H9 (cell line): ENCODE measurements around the gene ZNF700. TPM values are rescaled to one million over a fixed set of nuclear protein-coding genes. Genes with fewer than 3 reads are reported as not detected.

ENCODE experiments used
- DNase-seq: peaks from one replicate; pipeline ENCODE4 v3.0.0-alpha.2; 2017
- H2AFZ ChIP-seq: one replicate; pipeline ENCODE4 v1.6.1; 2013; ENCODE audit warnings: mild to moderate bottlenecking, low read length, control low read depth, moderate library complexity
- H2AK5ac ChIP-seq: 2 replicates; pipeline ENCODE4 v1.6.1; 2013; ENCODE audit warnings: low read length, control low read depth, mixed read lengths; ENCODE audit not compliant: insufficient read length
- H2BK120ac ChIP-seq: one replicate; pipeline ENCODE4 v1.6.1; 2013; ENCODE audit warnings: low read depth, mild to moderate bottlenecking, low read length, control low read depth, inconsistent platforms; ENCODE audit not compliant: poor library complexity, severe bottlenecking
- H2BK12ac ChIP-seq: 2 replicates; pipeline ENCODE4 v1.6.1; 2013; ENCODE audit warnings: low read length, control low read depth, mixed read lengths, low read depth; ENCODE audit not compliant: insufficient read length
- H2BK15ac ChIP-seq: 2 replicates; pipeline ENCODE4 v1.6.1; 2013; ENCODE audit warnings: low read depth, low read length, control low read depth
- H2BK20ac ChIP-seq: one replicate; pipeline ENCODE4 v1.6.1; 2013; ENCODE audit warnings: low read depth, mild to moderate bottlenecking, low read length, control low read depth, inconsistent platforms; ENCODE audit not compliant: poor library complexity, severe bottlenecking
- H2BK5ac ChIP-seq: 2 replicates; pipeline ENCODE4 v1.6.1; 2013; ENCODE audit warnings: low read length, control low read depth, mixed read lengths; ENCODE audit not compliant: insufficient read length
- H3K14ac ChIP-seq: 2 replicates; pipeline ENCODE4 v1.6.1; 2013; ENCODE audit warnings: low read length, control low read depth; ENCODE audit not compliant: insufficient read depth
- H3K18ac ChIP-seq: 2 replicates; pipeline ENCODE4 v1.6.1; 2013; ENCODE audit warnings: low read depth, mild to moderate bottlenecking, mixed read lengths, low read length, control low read depth; ENCODE audit not compliant: insufficient read length
- H3K23ac ChIP-seq: 2 replicates; pipeline ENCODE4 v1.6.1; 2013; ENCODE audit warnings: low read length, control low read depth, mixed read lengths, low read depth; ENCODE audit not compliant: insufficient read length
- H3K23me2 ChIP-seq: 2 replicates; pipeline ENCODE4 v1.6.1; 2013; ENCODE audit warnings: low read depth, mild to moderate bottlenecking, mixed read lengths, low read length, control low read depth; ENCODE audit not compliant: insufficient read length, poor library complexity, severe bottlenecking
- H3K27ac ChIP-seq: 2 replicates; pipeline ENCODE4 v1.5.1; 2013; ENCODE audit warnings: low read length, control low read depth, mixed read lengths, low read depth; ENCODE audit not compliant: insufficient read length
- H3K27me3 ChIP-seq: 2 replicates; pipeline ENCODE4 v1.6.1; 2013; ENCODE audit warnings: low read length, control low read depth, inconsistent platforms; ENCODE audit not compliant: insufficient read depth
- H3K4ac ChIP-seq: 2 replicates; pipeline ENCODE4 v1.6.1; 2013; ENCODE audit warnings: low read depth, mild to moderate bottlenecking, control low read depth, inconsistent platforms, low read length, moderate library complexity
- H3K4me1 ChIP-seq: 2 replicates; pipeline ENCODE4 v1.6.1; 2013; ENCODE audit warnings: low read length, control low read depth, inconsistent platforms; ENCODE audit not compliant: insufficient read depth
- H3K4me2 ChIP-seq: 2 replicates; pipeline ENCODE4 v1.6.1; 2013; ENCODE audit warnings: low read length, control low read depth, mixed read lengths; ENCODE audit not compliant: insufficient read length, insufficient read depth
- H3K56ac ChIP-seq: 2 replicates; pipeline ENCODE4 v1.6.1; 2013; ENCODE audit warnings: low read depth, mild to moderate bottlenecking, mixed read lengths, low read length, control low read depth; ENCODE audit not compliant: insufficient read length
- H3K79me1 ChIP-seq: 2 replicates; pipeline ENCODE4 v1.6.1; 2013; ENCODE audit warnings: low read depth, mild to moderate bottlenecking, moderate library complexity, low read length, control low read depth, inconsistent platforms; ENCODE audit not compliant: insufficient read depth, poor library complexity, severe bottlenecking
- H3K79me2 ChIP-seq: 2 replicates; pipeline ENCODE4 v1.6.1; 2013; ENCODE audit warnings: low read length, control low read depth, inconsistent platforms; ENCODE audit not compliant: insufficient read depth
- H3K9ac ChIP-seq: 2 replicates; pipeline ENCODE4 v1.6.1; 2013; ENCODE audit warnings: low read length, control low read depth, mixed read lengths; ENCODE audit not compliant: insufficient read length; ENCODE audit errors: extremely low read depth
- H3K9me3 ChIP-seq: one replicate; pipeline ENCODE4 v1.6.1; 2013; ENCODE audit warnings: low read depth, low read length, inconsistent platforms; ENCODE audit not compliant: control insufficient read depth
- H3T11ph ChIP-seq: one replicate; pipeline ENCODE4 v1.6.1; 2013; ENCODE audit warnings: mild to moderate bottlenecking, low read length, control low read depth, inconsistent platforms
- H4K20me1 ChIP-seq: one replicate; pipeline ENCODE4 v1.6.1; 2013; ENCODE audit not compliant: control insufficient read depth, insufficient read length, insufficient read depth
- H4K5ac ChIP-seq: 2 replicates; pipeline ENCODE4 v1.6.1; 2013; ENCODE audit warnings: low read depth, mild to moderate bottlenecking, mixed read lengths, low read length, control low read depth; ENCODE audit not compliant: insufficient read length
- H4K8ac ChIP-seq: replicated peaks from 2 replicates; pipeline ENCODE4 v1.6.1; 2013; ENCODE audit warnings: low read length, control low read depth, mixed read lengths, low read depth; ENCODE audit not compliant: insufficient read length
- H4K91ac ChIP-seq: 2 replicates; pipeline ENCODE4 v1.6.1; 2013; ENCODE audit warnings: low read depth, mild to moderate bottlenecking, moderate library complexity, mixed read lengths, low read length, control low read depth; ENCODE audit not compliant: insufficient read length
- H3K27ac Mint-ChIP-seq, 3 experiments: 2 replicates in 2 of 3; 3 replicates in 1 of 3; pipeline ENCODE4 v1.8.0; 2020 to 2021; ENCODE audit warnings: mixed read lengths in 3 of 3, mild to moderate bottlenecking in 1 of 3, moderate library complexity in 1 of 3
- H3K27me3 Mint-ChIP-seq: 2 replicates; pipeline ENCODE4 v1.8.0; 2021; ENCODE audit warnings: low read depth, mild to moderate bottlenecking, moderate library complexity, mixed read lengths
- H3K36me3 Mint-ChIP-seq, 3 experiments: 2 replicates in 2 of 3; 3 replicates in 1 of 3; pipeline ENCODE4 v1.8.0; 2020 to 2021; ENCODE audit warnings: low read depth in 3 of 3, mixed read lengths in 3 of 3; ENCODE audit not compliant: insufficient read depth in 1 of 3
- H3K4me1 Mint-ChIP-seq, 2 experiments: 2 replicates each; pipeline ENCODE4 v1.8.0; 2020; ENCODE audit warnings: mixed read lengths in 2 of 2
- H3K4me3 Mint-ChIP-seq, 2 experiments: 2 replicates in 1 of 2; 3 replicates in 1 of 2; pipeline ENCODE4 v1.8.0; 2020 to 2021; ENCODE audit warnings: mild to moderate bottlenecking in 2 of 2, mixed read lengths in 2 of 2, moderate library complexity in 1 of 2
- H3K9me3 Mint-ChIP-seq, 2 experiments: 2 replicates in 1 of 2; 3 replicates in 1 of 2; pipeline ENCODE4 v1.8.0; 2020; ENCODE audit warnings: mild to moderate bottlenecking in 2 of 2, mixed read lengths in 2 of 2, moderate library complexity in 1 of 2
- CTCF ChIP-seq: fragments of 200-600 bp; sonication (generic); conservative IDR thresholded peaks from 3 replicates; pipeline ENCODE4 v1.8.0; 2021; ENCODE audit warnings: antibody characterized with exemption, mild to moderate bottlenecking
- WGBS: extraction: QIAGEN DNeasy Blood & Tissue Kit; methylation state at CpG from one replicate; pipeline ENCODE4 v1.1.7; 2013; ENCODE audit warnings: missing lambda C conversion rate, low lambda C conversion rate, mixed read lengths; ENCODE audit not compliant: insufficient read length; ENCODE audit errors: extremely low coverage; 5-methylcytosine and 5-hydroxymethylcytosine counted together
- total RNA-seq: library from RNA; stranded (reverse); gene quantifications from 2 replicates; pipeline ENCODE4 v1.2.1, GENCODE V29; 2021

ZNF700 gene
- total RNA-seq, 1 experiment from 2014 or later, result 9.9 TPM

DNA sequence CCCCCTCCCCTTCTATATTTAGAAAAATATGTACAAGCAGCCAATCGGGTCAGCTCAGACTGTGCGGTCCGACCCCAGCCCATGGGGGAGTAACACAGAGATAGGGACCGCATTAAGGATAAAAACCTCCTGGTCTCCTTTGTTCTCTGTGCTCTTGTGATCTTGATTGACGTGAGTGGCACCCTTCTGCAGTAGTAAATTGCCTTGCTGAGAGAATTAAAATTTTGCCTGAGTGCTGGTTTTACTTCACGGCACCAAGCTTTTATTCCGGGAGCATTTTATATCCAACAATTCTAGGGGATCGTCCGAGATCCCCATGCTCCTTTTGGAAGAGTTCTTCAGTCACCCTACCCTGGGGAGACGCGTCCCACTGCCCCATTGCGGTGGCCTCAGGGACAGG is 44.3 kb upstream of the ZNF700 start:
- H3K9me3 Mint-ChIP-seq, result peaks cover 11 to 37% of the 10 kb centered on the region in 2 experiments
- no peak overlapping the region for H3T11ph ChIP-seq

More for the DNA sequence above, 44.3 kb upstream of the ZNF700 start:
- Histone ChIP-seq H3K23me2 (no peaks in the 10 kb centered on the region), H3K56ac (no peak overlapping the region), H3K9ac (no peak overlapping the region), H4K5ac (no peak overlapping the region), H3K4me1 (no peaks in the 10 kb centered on the region), H2BK12ac (no peak overlapping the region), H3K18ac (no peak overlapping the region), H4K8ac (no peak overlapping the region), H3K9me3 (peaks cover 7% of the 10 kb centered on the region), H3K79me2 (no peaks in the 10 kb centered on the region), H3K4ac (no peak overlapping the region), H3K14ac (no peak overlapping the region), H3K27me3 (no peaks in the 10 kb centered on the region), H2BK15ac (no peak overlapping the region), H3K4me2 (no peak overlapping the region), H4K91ac (no peak overlapping the region), H2BK20ac (no peak overlapping the region), H2AFZ (no peak overlapping the region), H2AK5ac (no peak overlapping the region), H2BK120ac (no peak overlapping the region), H2BK5ac (no peak overlapping the region), H3K27ac (no peak overlapping the region), H4K20me1 (no peaks in the 10 kb centered on the region), H3K79me1 (no peaks in the 10 kb centered on the region), H3K23ac (no peak overlapping the region)
- Mint-ChIP-seq H3K27ac (no peak overlapping the region), H3K4me3 (no peak overlapping the region), H3K27me3 (peaks cover 18% of the 10 kb centered on the region), H3K36me3 (peaks cover 0 to 8% (median 3%) of the 10 kb centered on the region in 3 experiments; a peak in 4 of 7 replicates), H3K4me1 (peaks cover 0 to 4% of the 10 kb centered on the region in 2 experiments; a peak in 1 of 4 replicates)
- no CpG with 5 or more reads among the region's 12 CpGs for WGBS
- no peak for DNase-seq
- TF ChIP-seq CTCF, result no peak
